CD8-positive, alpha-beta memory T cell (primary cell): ENCODE measurements around the gene PPIE. TPM values are rescaled to one million over a fixed set of nuclear protein-coding genes. Genes with fewer than 3 reads are reported as not detected.
"Not testable (repeated sequence)": the region's sequence is repeated elsewhere in the genome, so short reads cannot be mapped to it uniquely, and the experiment has no call there.

Source experiments
- CTCF ChIA-PET: fragments of 350-600 bp; sonication (Branson Sonifier 250); formaldehyde crosslinking; loops from one replicate; lab custom pipeline; 2021; ENCODE audit warnings: antibody characterized with exemption; lab: Charles Lee
- POLR2A ChIA-PET: fragments of 350-600 bp; sonication (Branson Sonifier 250); formaldehyde crosslinking; loops from one replicate; lab custom pipeline; 2021; ENCODE audit warnings: antibody characterized with exemption; lab: Charles Lee
- DNase-seq, 5 donors: peaks; one replicate each; pipeline versions ENCODE4 v3.0.0 to v3.0.0-alpha.2; 2020 to 2022; ENCODE audit warnings: mixed read lengths in 1 of 5
- H3K27ac ChIP-seq: one replicate; pipeline ENCODE4 v1.7.0; 2013; ENCODE audit warnings: low read depth, mild to moderate bottlenecking, low read length, moderate library complexity
- H3K27me3 ChIP-seq: 2 replicates; pipeline ENCODE4 v1.7.0; 2013; ENCODE audit warnings: low read length, mild to moderate bottlenecking; ENCODE audit not compliant: insufficient read depth, poor library complexity, severe bottlenecking
- H3K36me3 ChIP-seq: 2 replicates; pipeline ENCODE4 v1.7.0; 2013; ENCODE audit warnings: mild to moderate bottlenecking, low read length, moderate library complexity; ENCODE audit not compliant: insufficient read depth
- H3K4me1 ChIP-seq: 2 replicates; pipeline ENCODE4 v1.7.0; 2013; ENCODE audit warnings: mild to moderate bottlenecking, low read length, moderate library complexity; ENCODE audit not compliant: insufficient read depth
- H3K4me3 ChIP-seq: 2 replicates; pipeline ENCODE4 v1.7.0; 2013; ENCODE audit warnings: mild to moderate bottlenecking, low read length
- H3K9me3 ChIP-seq: 2 replicates; pipeline ENCODE4 v1.7.0; 2013; ENCODE audit warnings: mild to moderate bottlenecking, low read length
- H3K27ac Mint-ChIP-seq, 8 donors: one replicate each; pipeline ENCODE4 v1.8.0; 2020 to 2021; ENCODE audit warnings: mixed read lengths in 8 of 8, mild to moderate bottlenecking in 6 of 8, inconsistent platforms in 3 of 8, moderate library complexity in 3 of 8
- H3K27me3 Mint-ChIP-seq, 2 donors: one replicate each; pipeline ENCODE4 v1.8.0; 2020 to 2021; ENCODE audit warnings: mixed read lengths in 2 of 2, mild to moderate bottlenecking in 1 of 2, moderate library complexity in 1 of 2
- H3K36me3 Mint-ChIP-seq, 3 donors: one replicate each; pipeline ENCODE4 v1.8.0; 2020 to 2021; ENCODE audit warnings: mixed read lengths in 3 of 3, inconsistent platforms in 1 of 3, mild to moderate bottlenecking in 1 of 3
- H3K4me1 Mint-ChIP-seq, 3 donors: one replicate each; pipeline ENCODE4 v1.8.0; 2020 to 2021; ENCODE audit warnings: mixed read lengths in 3 of 3, inconsistent platforms in 1 of 3, mild to moderate bottlenecking in 1 of 3
- H3K4me3 Mint-ChIP-seq, 7 donors: one replicate each; pipeline ENCODE4 v1.8.0; 2020 to 2021; ENCODE audit warnings: mixed read lengths in 7 of 7, mild to moderate bottlenecking in 6 of 7, moderate library complexity in 4 of 7, inconsistent platforms in 2 of 7
- H3K9me3 Mint-ChIP-seq, 5 donors: one replicate each; pipeline ENCODE4 v1.8.0; 2020 to 2022; ENCODE audit warnings: mixed read lengths in 5 of 5, mild to moderate bottlenecking in 3 of 5, moderate library complexity in 2 of 5, inconsistent platforms in 1 of 5
- polyA plus RNA-seq: library from polyadenylated mRNA; unstranded; fragments of 300-500 nt; fragmentation: Illumina TruSeq; gene quantifications from one replicate; pipeline ENCODE4 v1.2.3, GENCODE V29; 2021
- total RNA-seq, 2 experiments: library from RNA; stranded (reverse); gene quantifications; one replicate each; pipeline ENCODE4 v1.2.3, GENCODE V29; 2021

PPIE gene
- total and polyA plus RNA-seq, 3 experiments from 2014 or later: 61.2 to 78.3 (median 65.2) TPM

DNA sequence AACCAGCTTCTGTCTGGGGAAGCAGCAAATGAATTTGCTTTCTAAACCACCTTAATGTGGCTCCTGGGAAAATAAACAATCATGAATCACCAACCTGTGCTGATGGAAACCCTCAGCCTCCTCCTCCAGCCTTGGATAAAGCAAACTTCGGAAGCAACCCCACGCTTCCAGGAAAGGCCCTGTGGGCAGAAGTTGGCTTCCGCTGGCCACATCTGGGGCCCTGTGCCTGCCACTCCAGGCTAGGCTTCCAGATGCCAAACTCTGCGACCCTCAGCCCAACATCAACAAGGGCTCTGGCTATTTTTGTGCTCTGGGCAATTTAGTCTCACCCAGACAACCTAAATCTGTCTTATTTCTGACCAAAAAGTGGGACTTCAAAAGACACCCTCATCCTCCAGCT is 38.6 kb downstream of the PPIE start:
- Histone ChIP-seq H3K4me1 (no peaks in the 10 kb centered on the region), H3K9me3 (no peaks in the 10 kb centered on the region), H3K4me3 (no peak overlapping the region), H3K36me3 (no peaks in the 10 kb centered on the region), H3K27ac (no peak overlapping the region), H3K27me3 (no peaks in the 10 kb centered on the region)
- Mint-ChIP-seq H3K4me1 (no peaks in the 10 kb centered on the region), H3K27me3 (no peaks in the 10 kb centered on the region), H3K4me3 (no peak overlapping the region), H3K9me3 (no peaks in the 10 kb centered on the region), H3K36me3 (no peaks in the 10 kb centered on the region), H3K27ac (no peak overlapping the region)
- no peak for DNase-seq
- ChIA-PET CTCF (no interaction called here), POLR2A (no interaction called here)

DNA sequence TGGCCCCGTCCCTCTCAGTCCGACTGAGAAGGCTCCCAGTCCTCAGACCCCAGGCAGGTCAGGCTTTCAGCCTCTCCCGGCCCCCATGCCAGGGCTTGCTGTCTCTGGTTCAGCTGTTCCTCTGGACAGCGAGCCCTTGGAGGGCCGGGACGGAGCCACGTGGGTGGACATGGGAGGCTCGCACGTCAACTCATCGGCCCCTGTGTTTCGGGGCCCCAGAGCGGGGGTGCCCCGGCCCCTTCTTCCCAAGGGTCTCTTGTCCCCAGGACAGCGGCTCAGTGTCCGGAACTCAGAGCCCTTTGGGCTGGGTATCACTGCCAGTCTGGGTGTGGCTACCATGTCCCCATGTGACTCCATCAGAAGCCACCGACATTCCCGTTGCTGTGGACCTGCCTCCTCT is 39.2 kb downstream of the PPIE start:
- H3K9me3 ChIP-seq, H3K9me3 Mint-ChIP-seq, H3K4me3 ChIP-seq, H3K27ac Mint-ChIP-seq, POLR2A ChIA-PET, H3K36me3 ChIP-seq, CTCF ChIA-PET, H3K4me3 Mint-ChIP-seq, H3K4me1 Mint-ChIP-seq, H3K27me3 Mint-ChIP-seq, H3K27ac ChIP-seq, H3K36me3 Mint-ChIP-seq, H3K27me3 ChIP-seq, H3K4me1 ChIP-seq: not testable (repeated sequence)
- DNase-seq: peak in 1 of 5 donors; percentile 37

DNA sequence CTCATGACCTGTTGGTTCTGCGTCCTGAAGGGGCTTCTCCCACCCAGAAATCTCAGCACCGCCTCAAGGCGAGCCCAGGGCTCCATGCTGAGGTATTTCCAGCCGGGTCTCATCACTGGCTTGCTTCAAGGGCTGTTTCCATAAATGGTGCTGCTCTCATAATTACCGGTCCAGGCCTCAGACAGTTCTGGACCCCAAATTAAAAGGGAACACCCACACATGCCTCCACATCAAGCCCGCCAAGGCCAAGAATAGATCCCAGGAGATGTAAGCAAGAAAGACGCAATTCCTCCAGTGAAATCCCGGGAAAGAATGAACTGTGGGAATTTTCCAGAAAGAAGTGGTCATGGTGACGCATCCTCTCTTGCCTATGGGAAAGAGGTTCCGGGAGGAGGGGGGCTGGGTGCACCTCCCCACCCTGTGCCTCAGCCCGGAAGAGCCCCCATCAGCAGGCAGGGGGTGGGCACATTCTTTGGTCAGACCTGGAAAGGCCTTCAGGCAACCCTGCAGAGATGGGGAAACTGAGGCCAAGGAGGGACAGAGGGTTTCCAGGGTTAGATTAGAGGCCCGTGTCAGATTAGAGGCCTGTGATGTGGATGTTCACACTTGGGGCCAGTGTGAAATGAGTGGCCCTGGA is 39.9 kb downstream of the PPIE start:
- H3K4me3 Mint-ChIP-seq, H3K27me3 Mint-ChIP-seq, H3K36me3 Mint-ChIP-seq, H3K27ac ChIP-seq, H3K27ac Mint-ChIP-seq, H3K9me3 Mint-ChIP-seq, CTCF ChIA-PET, H3K4me1 ChIP-seq, POLR2A ChIA-PET, H3K4me3 ChIP-seq, H3K4me1 Mint-ChIP-seq, H3K27me3 ChIP-seq, H3K9me3 ChIP-seq, H3K36me3 ChIP-seq: not testable (repeated sequence)
- DNase-seq: peak in 1 of 5 donors; percentile 13

DNA sequence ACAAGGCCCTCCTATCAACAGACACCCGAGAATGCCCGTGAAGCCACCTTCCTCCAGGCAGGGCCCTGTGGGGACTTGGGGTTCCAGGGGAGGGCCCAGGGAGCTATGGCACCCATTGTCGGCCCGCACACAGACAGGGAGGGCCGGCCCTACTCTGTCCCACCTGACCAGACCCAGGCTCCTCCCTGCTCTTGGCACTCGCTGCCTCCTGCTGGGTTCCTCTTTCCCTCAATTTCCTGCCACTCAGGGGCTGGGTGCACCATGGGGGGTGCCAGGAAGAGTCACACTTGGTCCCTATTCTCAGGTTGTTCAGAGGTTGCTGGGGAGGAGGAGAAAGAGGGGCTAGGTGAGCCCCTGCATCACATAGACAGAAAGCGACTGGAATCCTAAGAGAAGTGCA is 40.5 kb downstream of the PPIE start:
- no peak overlapping the region for H3K4me3 ChIP-seq
- H3K4me3 Mint-ChIP-seq: no peak overlapping the region
- no peaks in the 10 kb centered on the region for H3K36me3 ChIP-seq
- DNase-seq: peak in 1 of 5 donors; percentile 11
- H3K9me3 ChIP-seq: no peaks in the 10 kb centered on the region
- CTCF ChIA-PET: no interaction called here
- H3K27ac Mint-ChIP-seq: no peak overlapping the region
- no peaks in the 10 kb centered on the region for H3K27me3 Mint-ChIP-seq
- no peak overlapping the region for H3K27ac ChIP-seq
- POLR2A ChIA-PET: no interaction called here
- no peaks in the 10 kb centered on the region for H3K4me1 Mint-ChIP-seq
- no peaks in the 10 kb centered on the region for H3K4me1 ChIP-seq
- H3K27me3 ChIP-seq: no peaks in the 10 kb centered on the region
- H3K9me3 Mint-ChIP-seq: no peaks in the 10 kb centered on the region
- H3K36me3 Mint-ChIP-seq: no peaks in the 10 kb centered on the region

DNA sequence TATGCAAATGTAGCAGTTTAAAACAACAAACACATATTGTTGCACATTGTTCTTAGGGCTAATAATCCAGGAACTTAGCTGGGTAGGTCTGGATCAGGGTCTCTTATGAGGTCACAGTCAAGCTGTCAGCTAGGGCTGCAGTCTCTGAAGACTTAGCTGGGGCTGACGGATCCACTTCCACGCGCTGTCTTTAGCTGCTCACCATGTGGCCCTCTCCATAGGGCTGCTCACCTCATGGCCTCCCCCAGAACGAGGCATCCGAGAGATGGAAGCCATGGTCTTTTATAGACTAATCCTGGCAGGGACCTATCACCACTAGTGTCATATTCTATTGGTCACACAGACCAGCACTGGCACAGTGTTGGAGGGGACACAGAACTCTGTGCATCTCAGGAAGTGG is 41.1 kb downstream of the PPIE start:
- no peaks in the 10 kb centered on the region for H3K9me3 ChIP-seq
- ChIA-PET CTCF (interaction anchor here (3.2 kb wide), 1 partner anchor 19 kb away, joined by 12 read pairs; no protein-coding TSS in a partner anchor), POLR2A (no interaction called here)
- H3K4me3 ChIP-seq: no peak overlapping the region
- no peaks in the 10 kb centered on the region for H3K4me1 ChIP-seq
- Mint-ChIP-seq H3K36me3 (no peaks in the 10 kb centered on the region), H3K27ac (no peak overlapping the region), H3K4me3 (peak overlapping the region in 1 of 7 donors; percentile 23), H3K4me1 (no peaks in the 10 kb centered on the region), H3K27me3 (no peaks in the 10 kb centered on the region), H3K9me3 (no peaks in the 10 kb centered on the region)
- H3K27ac ChIP-seq: no peak overlapping the region
- no peak for DNase-seq
- no peaks in the 10 kb centered on the region for H3K27me3 ChIP-seq
- H3K36me3 ChIP-seq: no peaks in the 10 kb centered on the region

DNA sequence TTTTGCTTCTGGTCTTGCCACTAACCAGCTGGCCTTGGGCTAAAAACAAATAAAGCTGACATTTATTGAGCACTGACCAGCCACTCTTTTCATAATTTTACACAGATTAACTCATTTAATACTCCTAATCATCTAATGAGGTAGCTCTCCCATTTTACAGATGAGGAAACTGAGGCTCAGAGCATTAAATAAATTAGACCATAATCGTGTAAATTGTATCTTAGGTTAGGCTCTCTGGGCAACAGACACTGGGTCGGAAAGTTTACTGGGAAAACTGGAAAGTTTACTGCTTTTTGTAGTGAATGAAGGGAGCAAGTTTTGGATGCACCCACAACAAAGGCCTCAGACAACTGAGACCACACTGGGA is 42.6 kb downstream of the PPIE start:
- POLR2A ChIA-PET: no interaction called here
- Histone ChIP-seq H3K4me3 (no peak overlapping the region), H3K36me3 (no peaks in the 10 kb centered on the region), H3K9me3 (no peaks in the 10 kb centered on the region), H3K4me1 (no peaks in the 10 kb centered on the region), H3K27me3 (no peaks in the 10 kb centered on the region), H3K27ac (no peak overlapping the region)
- CTCF ChIA-PET: interaction anchor here (3.2 kb wide), 1 partner anchor 17 kb away, joined by 12 read pairs; no protein-coding TSS in a partner anchor
- no peaks in the 10 kb centered on the region for H3K4me1 Mint-ChIP-seq
- no peak overlapping the region for H3K4me3 Mint-ChIP-seq
- no peaks in the 10 kb centered on the region for H3K36me3 Mint-ChIP-seq
- H3K27ac Mint-ChIP-seq: no peak overlapping the region
- H3K27me3 Mint-ChIP-seq: no peaks in the 10 kb centered on the region
- DNase-seq: no peak
- no peaks in the 10 kb centered on the region for H3K9me3 Mint-ChIP-seq

DNA sequence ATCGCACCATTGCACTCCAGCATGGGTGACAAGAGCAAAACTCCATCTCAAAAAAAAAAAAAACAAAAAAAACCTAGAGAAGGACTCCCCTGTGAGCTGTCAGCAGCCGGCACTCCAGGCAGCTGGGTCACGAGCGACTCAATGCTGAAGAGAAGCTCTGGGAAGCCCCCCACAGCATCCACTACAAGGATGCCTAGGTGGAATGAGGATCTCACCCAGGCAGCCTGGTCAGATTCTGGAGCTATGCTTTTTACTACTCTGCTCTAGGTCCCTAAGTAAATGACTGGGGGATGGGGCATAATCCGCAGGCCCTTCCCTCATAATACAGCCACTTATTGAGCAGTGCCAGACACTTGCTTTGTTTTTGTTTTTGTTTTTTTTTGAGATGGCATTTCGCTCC is 43.4 kb downstream of the PPIE start:
- Mint-ChIP-seq H3K9me3 (no peaks in the 10 kb centered on the region), H3K4me3 (no peak overlapping the region), H3K36me3 (no peaks in the 10 kb centered on the region), H3K27ac (no peak overlapping the region), H3K27me3 (peaks cover 0 to under 1% of the 10 kb centered on the region in 2 donors), H3K4me1 (peaks cover 0 to 2% (median under 1%) of the 10 kb centered on the region in 3 donors)
- ChIA-PET POLR2A (interaction anchor here (0.7 kb wide), 1 partner anchor 119 kb away, joined by 4 read pairs; no protein-coding TSS in a partner anchor), CTCF (interaction anchor here (3.2 kb wide), 1 partner anchor 17 kb away, joined by 12 read pairs; no protein-coding TSS in a partner anchor)
- Histone ChIP-seq H3K4me1 (no peaks in the 10 kb centered on the region), H3K36me3 (no peaks in the 10 kb centered on the region), H3K27ac (no peak overlapping the region), H3K27me3 (no peaks in the 10 kb centered on the region), H3K4me3 (no peak overlapping the region), H3K9me3 (no peaks in the 10 kb centered on the region)
- no peak for DNase-seq

DNA sequence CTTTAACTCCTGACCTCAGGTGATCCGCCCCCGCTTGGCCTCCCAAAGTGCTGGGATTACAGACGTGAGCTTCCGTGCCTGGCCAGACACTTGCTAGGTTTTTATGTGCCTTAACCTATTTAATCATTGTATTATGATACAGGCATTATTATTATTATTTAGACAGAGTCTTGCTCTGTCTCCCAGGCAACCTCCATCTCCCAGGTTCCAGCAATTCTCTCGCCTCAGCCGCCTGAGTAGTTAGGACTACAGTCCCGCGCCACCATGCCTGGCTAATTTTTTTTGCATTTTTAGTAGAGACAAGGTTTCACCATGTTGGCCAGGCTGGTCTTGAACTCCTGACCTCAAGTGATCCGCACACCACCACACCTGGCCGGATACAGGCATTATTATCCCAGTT is 44.0 kb downstream of the PPIE start:
- H3K4me1 Mint-ChIP-seq, H3K4me3 ChIP-seq, H3K27me3 ChIP-seq, H3K9me3 ChIP-seq, H3K27ac Mint-ChIP-seq, H3K27me3 Mint-ChIP-seq, H3K27ac ChIP-seq, H3K4me1 ChIP-seq, H3K36me3 Mint-ChIP-seq, H3K9me3 Mint-ChIP-seq, H3K36me3 ChIP-seq, DNase-seq, POLR2A ChIA-PET: not testable (repeated sequence)
- CTCF ChIA-PET: interaction anchor here (3.2 kb wide), 1 partner anchor 16 kb away, joined by 12 read pairs; no protein-coding TSS in a partner anchor
- peak overlapping the region in 1 of 7 donors; percentile 46 for H3K4me3 Mint-ChIP-seq
